GM12878 (cell line): ENCODE measurements around the gene RDM1. TPM values are rescaled to one million over a fixed set of nuclear protein-coding genes. Genes with fewer than 3 reads are reported as not detected.

ENCODE experiments used
- ATF7 ChIP-seq: fragments of 450-650 bp; IDR thresholded peaks from 2 replicates; pipeline ENCODE4 v1.6.1; 2016; ENCODE audit warnings: low read depth, mild to moderate bottlenecking
- BCLAF1 ChIP-seq: fragments of 450-650 bp; IDR thresholded peaks from 2 replicates; pipeline ENCODE4 v1.6.1; 2017; ENCODE audit warnings: antibody characterized with exemption, mild to moderate bottlenecking, moderate library complexity
- CHD1 ChIP-seq: IDR thresholded peaks from 2 replicates; pipeline ENCODE4 v1.6.1; 2012; ENCODE audit warnings: low read depth, low read length, improper control_type of control experiment
- CHD4 ChIP-seq: fragments of 200-600 bp; sonication (generic); IDR thresholded peaks from 2 replicates; pipeline ENCODE4 v1.6.1; 2016; ENCODE audit warnings: mild to moderate bottlenecking
- E2F4 ChIP-seq: IDR thresholded peaks from 2 replicates; pipeline ENCODE4 v1.6.1; 2012; ENCODE audit warnings: low read depth, low read length, improper control_type of control experiment
- EP300 ChIP-seq, 2 experiments: fragments of 150-350 bp in 1 of 2; IDR thresholded peaks; 2 replicates each; pipeline ENCODE4 v1.6.1; 2011 to 2012; ENCODE audit warnings: low read depth in 2 of 2, low read length in 2 of 2, borderline replicate concordance in 1 of 2, improper control_type of control experiment in 1 of 2, inconsistent platforms in 1 of 2; ENCODE audit not compliant: control insufficient read depth in 1 of 2
- ESRRA ChIP-seq: IDR thresholded peaks from 2 replicates; pipeline ENCODE4 v1.6.1; 2012; ENCODE audit warnings: mild to moderate bottlenecking, low read length, improper control_type of control experiment
- EZH2 ChIP-seq: IDR thresholded peaks from 2 replicates; pipeline ENCODE4 v1.6.1; 2012; ENCODE audit warnings: low read depth, mild to moderate bottlenecking, control low read depth, inconsistent platforms, low read length, borderline replicate concordance; ENCODE audit not compliant: control insufficient read depth
- JUNB ChIP-seq: IDR thresholded peaks from 2 replicates; pipeline ENCODE4 v1.6.1; 2016; ENCODE audit warnings: antibody characterized with exemption, mild to moderate bottlenecking
- MXI1 ChIP-seq: fragments of 150-350 bp; IDR thresholded peaks from 2 replicates; pipeline ENCODE4 v1.6.1; 2011; ENCODE audit warnings: low read depth, mild to moderate bottlenecking, inconsistent platforms, low read length, improper control_type of control experiment
- NR2C2 ChIP-seq: IDR thresholded peaks from 2 replicates; pipeline ENCODE4 v1.6.1; 2011; ENCODE audit warnings: borderline replicate concordance, low read depth; ENCODE audit not compliant: control insufficient read depth, insufficient read length
- NR2F1 ChIP-seq: fragments of 450-650 bp; conservative IDR thresholded peaks from 2 replicates; pipeline ENCODE4 v1.6.1; 2017; ENCODE audit warnings: mild to moderate bottlenecking
- SMARCA5 ChIP-seq: fragments of 450-650 bp; IDR thresholded peaks from 2 replicates; pipeline ENCODE4 v1.6.1; 2017; ENCODE audit warnings: mild to moderate bottlenecking
- SREBF1 ChIP-seq: IDR thresholded peaks from 2 replicates; pipeline ENCODE4 v1.6.1; 2012; ENCODE audit warnings: mild to moderate bottlenecking, low read length
- TARDBP ChIP-seq: IDR thresholded peaks from 2 replicates; pipeline ENCODE4 v1.6.1; 2016; ENCODE audit warnings: borderline replicate concordance
- ZZZ3 ChIP-seq: IDR thresholded peaks from 2 replicates; pipeline ENCODE4 v1.6.1; 2011; ENCODE audit warnings: low read depth; ENCODE audit not compliant: control insufficient read depth, insufficient read length
- polyA plus RNA-seq, 11 experiments: library from polyadenylated mRNA; depleted of rRNA in 4 of 11; unstranded in 6 of 11; stranded (reverse) in 5 of 11; fragments of >200 nt; fragmentation: Nextera tagmentation in 4 of 11; fragmentation: Illumina TruSeq in 1 of 11; extraction: Ambion mirVana in 4 of 11; extraction: Trizol in 1 of 11; gene quantifications; 1 replicate in 1 of 11; 2 replicates in 10 of 11; pipeline versions ENCODE4 v1.2.1 to v1.2.3, GENCODE V29; 2011 to 2016; ENCODE audit warnings: inconsistent platforms in 2 of 11, missing spikeins in 2 of 11, low read depth in 1 of 11
- total RNA-seq, 4 experiments: library from RNA; depleted of rRNA in 3 of 4; stranded (reverse); fragments of >200 nt in 3 of 4; fragmentation: Illumina TruSeq in 1 of 4; extraction: Trizol in 1 of 4; gene quantifications; 2 replicates each; pipeline versions ENCODE4 v1.2.1 to v1.2.3, GENCODE V29; 2013 to 2021
- TF ChIP-seq, protein P1 (sequence below): fragments of 450-650 bp; formaldehyde crosslinking; IDR thresholded peaks from 2 replicates; pipeline ENCODE4 v1.4.0; 2022; ENCODE audit warnings: mild to moderate bottlenecking, moderate library complexity
- TF ChIP-seq, protein P2 (sequence below): fragments of 450-650 bp; IDR thresholded peaks from 2 replicates; pipeline ENCODE4 v1.6.1; 2017; ENCODE audit warnings: mild to moderate bottlenecking, moderate library complexity
- TF ChIP-seq, protein P3 (sequence below): IDR thresholded peaks from 2 replicates; pipeline ENCODE4 v1.6.1; 2012; ENCODE audit warnings: low read depth, low read length, improper control_type of control experiment

RDM1 gene
- total and polyA plus RNA-seq, 10 of the 15 experiments (the other 5 are each of a cell fraction or from before 2014, with no cell fraction given), result 5.7 to 18.4 (median 10.7) TPM

GRCh38 chr17:35977509-35977908 lies 46.9 kb upstream of the RDM1 start (continued):
- TF ChIP-seq, protein P1, sequence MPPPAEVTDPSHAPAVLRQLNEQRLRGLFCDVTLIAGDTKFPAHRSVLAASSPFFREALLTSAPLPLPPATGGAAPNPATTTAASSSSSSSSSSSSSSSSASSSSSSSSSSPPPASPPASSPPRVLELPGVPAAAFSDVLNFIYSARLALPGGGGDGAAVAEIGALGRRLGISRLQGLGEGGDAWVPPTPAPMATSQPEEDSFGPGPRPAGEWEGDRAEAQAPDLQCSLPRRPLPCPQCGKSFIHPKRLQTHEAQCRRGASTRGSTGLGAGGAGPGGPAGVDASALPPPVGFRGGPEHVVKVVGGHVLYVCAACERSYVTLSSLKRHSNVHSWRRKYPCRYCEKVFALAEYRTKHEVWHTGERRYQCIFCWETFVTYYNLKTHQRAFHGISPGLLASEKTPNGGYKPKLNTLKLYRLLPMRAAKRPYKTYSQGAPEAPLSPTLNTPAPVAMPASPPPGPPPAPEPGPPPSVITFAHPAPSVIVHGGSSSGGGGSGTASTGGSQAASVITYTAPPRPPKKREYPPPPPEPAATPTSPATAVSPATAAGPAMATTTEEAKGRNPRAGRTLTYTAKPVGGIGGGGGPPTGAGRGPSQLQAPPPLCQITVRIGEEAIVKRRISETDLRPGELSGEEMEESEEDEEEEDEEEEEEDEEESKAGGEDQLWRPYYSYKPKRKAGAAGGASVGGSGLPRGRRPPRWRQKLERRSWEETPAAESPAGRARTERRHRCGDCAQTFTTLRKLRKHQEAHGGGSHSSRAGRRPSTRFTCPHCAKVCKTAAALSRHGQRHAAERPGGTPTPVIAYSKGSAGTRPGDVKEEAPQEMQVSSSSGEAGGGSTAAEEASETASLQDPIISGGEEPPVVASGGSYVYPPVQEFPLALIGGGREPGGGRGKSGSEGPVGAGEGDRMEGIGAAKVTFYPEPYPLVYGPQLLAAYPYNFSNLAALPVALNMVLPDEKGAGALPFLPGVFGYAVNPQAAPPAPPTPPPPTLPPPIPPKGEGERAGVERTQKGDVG (CRISPR knock-in tag), result no peak
- TF ChIP-seq MXI1 (no peak), ATF7 (peak; percentile 47; the same call in 1 of the 2 replicates), EZH2 (no peak), NR2F1 (no peak), CHD1 (no peak), JUNB (no peak), TARDBP (no peak), NR2C2 (no peak), SREBF1 (no peak), CHD4 (no peak), BCLAF1 (no peak), SMARCA5 (no peak), ESRRA (no peak), ZZZ3 (no peak), EP300 (IDR thresholded peaks at IDR 0.05; ENCODE audit: borderline replicate concordance in 1 of 2, control insufficient read depth in 1 of 2, low read depth in 2 of 2, low read length in 2 of 2) (peak in 1 of 2 experiments; percentile 62; a peak in 1 of 4 replicates), E2F4 (no peak)
- TF ChIP-seq, protein P2, sequence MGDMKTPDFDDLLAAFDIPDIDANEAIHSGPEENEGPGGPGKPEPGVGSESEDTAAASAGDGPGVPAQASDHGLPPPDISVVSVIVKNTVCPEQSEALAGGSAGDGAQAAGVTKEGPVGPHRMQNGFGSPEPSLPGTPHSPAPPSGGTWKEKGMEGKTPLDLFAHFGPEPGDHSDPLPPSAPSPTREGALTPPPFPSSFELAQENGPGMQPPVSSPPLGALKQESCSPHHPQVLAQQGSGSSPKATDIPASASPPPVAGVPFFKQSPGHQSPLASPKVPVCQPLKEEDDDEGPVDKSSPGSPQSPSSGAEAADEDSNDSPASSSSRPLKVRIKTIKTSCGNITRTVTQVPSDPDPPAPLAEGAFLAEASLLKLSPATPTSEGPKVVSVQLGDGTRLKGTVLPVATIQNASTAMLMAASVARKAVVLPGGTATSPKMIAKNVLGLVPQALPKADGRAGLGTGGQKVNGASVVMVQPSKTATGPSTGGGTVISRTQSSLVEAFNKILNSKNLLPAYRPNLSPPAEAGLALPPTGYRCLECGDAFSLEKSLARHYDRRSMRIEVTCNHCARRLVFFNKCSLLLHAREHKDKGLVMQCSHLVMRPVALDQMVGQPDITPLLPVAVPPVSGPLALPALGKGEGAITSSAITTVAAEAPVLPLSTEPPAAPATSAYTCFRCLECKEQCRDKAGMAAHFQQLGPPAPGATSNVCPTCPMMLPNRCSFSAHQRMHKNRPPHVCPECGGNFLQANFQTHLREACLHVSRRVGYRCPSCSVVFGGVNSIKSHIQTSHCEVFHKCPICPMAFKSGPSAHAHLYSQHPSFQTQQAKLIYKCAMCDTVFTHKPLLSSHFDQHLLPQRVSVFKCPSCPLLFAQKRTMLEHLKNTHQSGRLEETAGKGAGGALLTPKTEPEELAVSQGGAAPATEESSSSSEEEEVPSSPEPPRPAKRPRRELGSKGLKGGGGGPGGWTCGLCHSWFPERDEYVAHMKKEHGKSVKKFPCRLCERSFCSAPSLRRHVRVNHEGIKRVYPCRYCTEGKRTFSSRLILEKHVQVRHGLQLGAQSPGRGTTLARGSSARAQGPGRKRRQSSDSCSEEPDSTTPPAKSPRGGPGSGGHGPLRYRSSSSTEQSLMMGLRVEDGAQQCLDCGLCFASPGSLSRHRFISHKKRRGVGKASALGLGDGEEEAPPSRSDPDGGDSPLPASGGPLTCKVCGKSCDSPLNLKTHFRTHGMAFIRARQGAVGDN, result peak; percentile 18; the same call in 1 of the 2 replicates
- TF ChIP-seq, protein P3, sequence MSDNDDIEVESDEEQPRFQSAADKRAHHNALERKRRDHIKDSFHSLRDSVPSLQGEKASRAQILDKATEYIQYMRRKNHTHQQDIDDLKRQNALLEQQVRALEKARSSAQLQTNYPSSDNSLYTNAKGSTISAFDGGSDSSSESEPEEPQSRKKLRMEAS, result no peak
